ENCODE data around the gene UBIAD1. TPM values are rescaled to one million over a fixed set of nuclear protein-coding genes. Genes with fewer than 3 reads are reported as not detected.
A peak's percentile ranks its signal among the peaks of the same experiment; 100 is the strongest.

Gene UBIAD1
- total and polyA plus RNA-seq, 9 of the 15 experiments (the other 6 are each of a cell fraction or from before 2014, with no cell fraction given) = 6.2 to 34.3 (median 22.3) TPM

DNA sequence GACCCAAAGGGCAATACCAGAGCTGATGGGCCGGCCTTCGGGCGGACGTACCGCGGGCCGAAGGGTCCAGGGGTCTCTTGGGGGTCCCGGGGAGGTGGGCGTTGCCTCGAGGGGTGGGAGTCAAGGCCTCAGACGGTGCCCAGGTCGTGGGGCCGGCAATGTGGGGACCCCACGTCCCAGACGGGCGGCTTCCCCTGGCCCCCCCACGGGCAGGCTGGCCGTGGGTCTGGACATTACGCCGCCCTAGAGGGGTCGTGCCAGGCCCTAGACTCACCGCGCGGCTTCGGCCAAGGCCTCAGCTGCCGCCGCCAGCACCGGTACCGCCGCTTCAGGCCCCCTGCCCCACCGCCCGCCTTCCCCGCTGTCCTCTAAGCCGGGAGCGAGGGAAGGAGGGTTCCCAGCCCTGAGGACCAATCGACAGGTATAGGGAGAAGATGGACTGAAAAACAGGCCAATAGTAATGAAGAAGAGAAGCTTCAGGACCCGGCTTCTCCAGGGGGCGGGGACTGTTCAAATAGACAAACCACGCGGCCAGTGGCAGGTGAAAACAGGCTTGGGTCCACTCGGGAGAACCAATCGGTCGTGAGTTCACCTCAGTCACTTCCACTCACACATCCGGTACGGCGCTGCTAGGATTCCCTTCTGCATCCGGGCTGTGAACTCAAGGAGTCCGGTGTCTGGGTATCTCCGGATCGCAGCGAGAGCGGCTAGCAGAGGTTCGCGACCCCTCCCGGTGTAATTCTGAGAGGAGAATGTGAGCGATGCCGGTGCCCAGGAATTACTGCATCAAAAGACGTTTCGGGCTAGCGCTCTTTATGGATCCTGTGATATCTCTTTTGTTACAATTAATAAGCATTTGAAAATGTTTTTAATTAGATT is 10.6 kb upstream of the UBIAD1 start, which contains the start of gene MTOR (continued):
- TF ChIP-seq, protein P1, sequence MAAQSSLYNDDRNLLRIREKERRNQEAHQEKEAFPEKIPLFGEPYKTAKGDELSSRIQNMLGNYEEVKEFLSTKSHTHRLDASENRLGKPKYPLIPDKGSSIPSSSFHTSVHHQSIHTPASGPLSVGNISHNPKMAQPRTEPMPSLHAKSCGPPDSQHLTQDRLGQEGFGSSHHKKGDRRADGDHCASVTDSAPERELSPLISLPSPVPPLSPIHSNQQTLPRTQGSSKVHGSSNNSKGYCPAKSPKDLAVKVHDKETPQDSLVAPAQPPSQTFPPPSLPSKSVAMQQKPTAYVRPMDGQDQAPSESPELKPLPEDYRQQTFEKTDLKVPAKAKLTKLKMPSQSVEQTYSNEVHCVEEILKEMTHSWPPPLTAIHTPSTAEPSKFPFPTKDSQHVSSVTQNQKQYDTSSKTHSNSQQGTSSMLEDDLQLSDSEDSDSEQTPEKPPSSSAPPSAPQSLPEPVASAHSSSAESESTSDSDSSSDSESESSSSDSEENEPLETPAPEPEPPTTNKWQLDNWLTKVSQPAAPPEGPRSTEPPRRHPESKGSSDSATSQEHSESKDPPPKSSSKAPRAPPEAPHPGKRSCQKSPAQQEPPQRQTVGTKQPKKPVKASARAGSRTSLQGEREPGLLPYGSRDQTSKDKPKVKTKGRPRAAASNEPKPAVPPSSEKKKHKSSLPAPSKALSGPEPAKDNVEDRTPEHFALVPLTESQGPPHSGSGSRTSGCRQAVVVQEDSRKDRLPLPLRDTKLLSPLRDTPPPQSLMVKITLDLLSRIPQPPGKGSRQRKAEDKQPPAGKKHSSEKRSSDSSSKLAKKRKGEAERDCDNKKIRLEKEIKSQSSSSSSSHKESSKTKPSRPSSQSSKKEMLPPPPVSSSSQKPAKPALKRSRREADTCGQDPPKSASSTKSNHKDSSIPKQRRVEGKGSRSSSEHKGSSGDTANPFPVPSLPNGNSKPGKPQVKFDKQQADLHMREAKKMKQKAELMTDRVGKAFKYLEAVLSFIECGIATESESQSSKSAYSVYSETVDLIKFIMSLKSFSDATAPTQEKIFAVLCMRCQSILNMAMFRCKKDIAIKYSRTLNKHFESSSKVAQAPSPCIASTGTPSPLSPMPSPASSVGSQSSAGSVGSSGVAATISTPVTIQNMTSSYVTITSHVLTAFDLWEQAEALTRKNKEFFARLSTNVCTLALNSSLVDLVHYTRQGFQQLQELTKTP (IDR thresholded peaks at IDR 0.05; ENCODE audit: low read depth in 1 of 2, partially characterized antibody in 2 of 2) = no peak
- no peak for TF ChIP-seq ZFP91 (CRISPR knock-in tag; IDR thresholded peaks at IDR 0.05)
- TF ChIP-seq ZNF398 (CRISPR knock-in tag; IDR thresholded peaks at IDR 0.05) = no peak
- peak in 1 of 2 experiments; percentile 18; a peak in 1 of 4 replicates for TF ChIP-seq SIN3A (IDR thresholded peaks at IDR 0.05; ENCODE audit: borderline replicate concordance in 2 of 2, control insufficient read depth in 1 of 2, low read depth in 2 of 2, low read length in 2 of 2)
- TF ChIP-seq NFE2 (IDR thresholded peaks at IDR 0.05; ENCODE audit: low read depth) = peak; percentile 19; the same call in 1 of the 2 replicates
- peak in 1 of 2 experiments; percentile 76; a peak in 2 of 4 replicates for TF ChIP-seq RCOR1 (IDR thresholded peaks at IDR 0.05; ENCODE audit: borderline replicate concordance in 1 of 2, low read depth in 2 of 2, low read length in 2 of 2)
- TF ChIP-seq THAP12 (CRISPR knock-in tag; IDR thresholded peaks at IDR 0.05) = 0 out of 2 replicates have a peak, but pooled peaks have one; percentile 44
- no peak for TF ChIP-seq TARDBP (IDR thresholded peaks at IDR 0.05)
- no peak for TF ChIP-seq RFX1 (IDR thresholded peaks at IDR 0.05)
- no peak for TF ChIP-seq NCOA2 (IDR thresholded peaks at IDR 0.05; ENCODE audit: partially characterized antibody in 2 of 2)
- TF ChIP-seq CCNT2 (IDR thresholded peaks at IDR 0.05; ENCODE audit: borderline replicate concordance, extremely low read depth, insufficient read length, low read depth, low read length) = no peak
- peak; percentile 74; the same call in 1 of the 2 replicates for TF ChIP-seq TOE1 (IDR thresholded peaks at IDR 0.05; ENCODE audit: borderline replicate concordance)
- no peak for TF ChIP-seq TOE1 (CRISPR knock-in tag; IDR thresholded peaks at IDR 0.05; ENCODE audit: borderline replicate concordance, low read depth)
- no peak for TF ChIP-seq POLR3A (IDR thresholded peaks at IDR 0.05; ENCODE audit: borderline replicate concordance, extremely low read depth, insufficient read depth, insufficient read length)
